HEK293T (cell line): ENCODE results near the gene TMEM79.

Experiments
- CTCF ChIA-PET: fragments of 350-600 bp; formaldehyde crosslinking; extraction: SDS; loops from one replicate; lab custom pipeline; 2021; ENCODE audit warnings: antibody characterized with exemption, inconsistent platforms; lab: Yijun Ruan, JAX
- POLR2A ChIA-PET: fragments of 350-600 bp; formaldehyde crosslinking; extraction: SDS; loops from one replicate; lab custom pipeline; 2020; ENCODE audit warnings: antibody characterized with exemption, inconsistent platforms; lab: Yijun Ruan, JAX
- DNase-seq: peaks from one replicate; pipeline ENCODE4 v3.0.0; 2012; ENCODE audit warnings: mixed read lengths; ENCODE audit errors: extremely low spot score
- ARNT ChIP-seq: fragments of 450-650 bp; IDR thresholded peaks from 2 replicates; pipeline ENCODE4 v1.6.1; 2017; ENCODE audit warnings: mild to moderate bottlenecking
- BHLHE40 ChIP-seq: fragments of 450-650 bp; IDR thresholded peaks from 2 replicates; pipeline ENCODE4 v1.6.1; 2016; ENCODE audit warnings: mild to moderate bottlenecking, moderate library complexity, borderline replicate concordance
- CTBP1 ChIP-seq: fragments of 450-650 bp; IDR thresholded peaks from 2 replicates; pipeline ENCODE4 v1.6.1; 2016; ENCODE audit warnings: borderline replicate concordance
- ELF4 ChIP-seq: fragments of 450-650 bp; IDR thresholded peaks from 2 replicates; pipeline ENCODE4 v1.6.1; 2017; ENCODE audit warnings: antibody characterized with exemption
- FOXA1 ChIP-seq: fragments of 450-650 bp; IDR thresholded peaks from 2 replicates; pipeline ENCODE4 v1.6.1; 2016; ENCODE audit warnings: mild to moderate bottlenecking
- FOXK2 ChIP-seq: fragments of 450-650 bp; IDR thresholded peaks from 2 replicates; pipeline ENCODE4 v1.6.1; 2016; ENCODE audit warnings: mild to moderate bottlenecking
- FOXM1 ChIP-seq: fragments of 450-650 bp; IDR thresholded peaks from 2 replicates; pipeline ENCODE4 v1.6.1; 2017; ENCODE audit warnings: mild to moderate bottlenecking, borderline replicate concordance
- HDGF ChIP-seq: fragments of 450-650 bp; IDR thresholded peaks from 2 replicates; pipeline ENCODE4 v1.6.1; 2017; ENCODE audit warnings: antibody characterized with exemption, borderline replicate concordance
- L3MBTL2 ChIP-seq: fragments of 450-650 bp; conservative IDR thresholded peaks from 2 replicates; pipeline ENCODE4 v1.6.1; 2016; ENCODE audit warnings: mild to moderate bottlenecking
- LEF1 ChIP-seq: fragments of 450-650 bp; IDR thresholded peaks from 2 replicates; pipeline ENCODE4 v1.6.1; 2017; ENCODE audit warnings: mild to moderate bottlenecking, borderline replicate concordance
- NFRKB ChIP-seq: fragments of 450-650 bp; IDR thresholded peaks from 2 replicates; pipeline ENCODE4 v1.6.1; 2016; ENCODE audit warnings: mild to moderate bottlenecking, moderate library complexity
- SP1 ChIP-seq: fragments of 450-650 bp; IDR thresholded peaks from 2 replicates; pipeline ENCODE4 v1.6.1; 2017
- SUZ12 ChIP-seq: fragments of 450-650 bp; IDR thresholded peaks from 2 replicates; pipeline ENCODE4 v1.6.1; 2016; ENCODE audit warnings: mild to moderate bottlenecking
- TARDBP ChIP-seq: fragments of 450-650 bp; IDR thresholded peaks from 2 replicates; pipeline ENCODE4 v1.6.1; 2016
- ZNF384 ChIP-seq: fragments of 450-650 bp; IDR thresholded peaks from 2 replicates; pipeline ENCODE4 v1.6.1; 2016
- TF ChIP-seq, protein P1 (sequence below): fragments of 450-650 bp; IDR thresholded peaks from 2 replicates; pipeline ENCODE4 v1.6.1; 2016

TMEM79 gene

DNA sequence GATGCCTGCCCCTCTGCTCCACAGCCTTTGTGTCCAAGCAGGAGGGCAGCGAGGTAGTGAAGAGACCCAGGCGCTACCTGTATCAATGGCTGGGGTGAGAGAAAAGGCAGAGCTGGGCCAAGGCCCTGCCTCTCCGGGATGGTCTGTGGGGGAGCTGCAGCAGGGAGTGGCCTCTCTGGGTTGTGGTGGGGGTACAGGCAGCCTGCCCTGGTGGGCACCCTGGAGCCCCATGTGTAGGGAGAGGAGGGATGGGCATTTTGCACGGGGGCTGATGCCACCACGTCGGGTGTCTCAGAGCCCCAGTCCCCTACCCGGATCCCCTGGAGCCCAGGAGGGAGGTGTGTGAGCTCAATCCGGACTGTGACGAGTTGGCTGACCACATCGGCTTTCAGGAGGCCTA lies 41.4 kb upstream of the TMEM79 start:
- ChIA-PET CTCF (no interaction called here), POLR2A (interaction anchor here (1.4 kb wide), 1 partner anchor 9 kb away, joined by 5 read pairs; no protein-coding TSS in a partner anchor)
- DNase-seq, result no peak
- TF ChIP-seq ZNF384 (no peak), BHLHE40 (no peak), FOXA1 (no peak), NFRKB (no peak)
- TF ChIP-seq, protein P1, sequence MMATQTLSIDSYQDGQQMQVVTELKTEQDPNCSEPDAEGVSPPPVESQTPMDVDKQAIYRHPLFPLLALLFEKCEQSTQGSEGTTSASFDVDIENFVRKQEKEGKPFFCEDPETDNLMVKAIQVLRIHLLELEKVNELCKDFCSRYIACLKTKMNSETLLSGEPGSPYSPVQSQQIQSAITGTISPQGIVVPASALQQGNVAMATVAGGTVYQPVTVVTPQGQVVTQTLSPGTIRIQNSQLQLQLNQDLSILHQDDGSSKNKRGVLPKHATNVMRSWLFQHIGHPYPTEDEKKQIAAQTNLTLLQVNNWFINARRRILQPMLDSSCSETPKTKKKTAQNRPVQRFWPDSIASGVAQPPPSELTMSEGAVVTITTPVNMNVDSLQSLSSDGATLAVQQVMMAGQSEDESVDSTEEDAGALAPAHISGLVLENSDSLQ, result no peak

DNA sequence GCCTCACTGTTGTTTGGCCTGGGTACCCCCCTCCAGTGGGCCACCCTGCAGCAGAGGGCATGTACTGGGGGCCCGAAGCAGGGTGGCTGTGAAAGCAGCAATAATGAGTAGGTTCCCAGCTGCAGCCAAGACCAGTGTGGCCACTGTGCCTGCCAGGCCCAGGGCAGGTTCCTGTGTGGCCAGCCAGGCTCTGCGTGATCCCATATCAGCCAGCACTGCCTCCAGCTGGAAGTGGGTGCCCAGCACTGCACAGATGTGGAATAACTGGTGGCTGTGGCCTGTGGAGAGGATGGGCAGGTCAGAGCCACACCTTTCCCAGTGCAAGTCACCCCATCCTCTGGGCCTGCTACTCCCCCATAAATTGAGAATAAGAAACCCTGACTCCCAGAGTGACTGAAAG lies 40.0 kb upstream of the TMEM79 start:
- ChIA-PET CTCF (interaction anchor here (0.6 kb wide), 1 partner anchor 31 kb away, joined by 5 read pairs; the partner anchor contains the start of gene PMF1), POLR2A (no interaction called here)
- no peak for TF ChIP-seq ARNT
- TF ChIP-seq SP1, result no peak
- TF ChIP-seq LEF1, result no peak
- no peak for TF ChIP-seq FOXM1
- no peak for TF ChIP-seq SUZ12
- TF ChIP-seq, protein P1, result no peak
- TF ChIP-seq FOXA1, result no peak
- no peak for TF ChIP-seq HDGF
- no peak for TF ChIP-seq BHLHE40
- no peak for TF ChIP-seq FOXK2
- no peak for DNase-seq

GRCh38 chr1:156244712-156245111 lies 39.4 kb upstream of the TMEM79 start:
- TF ChIP-seq CTBP1, result no peak
- ChIA-PET POLR2A (no interaction called here), CTCF (interaction anchor here (0.6 kb wide), 1 partner anchor 32 kb away, joined by 5 read pairs; the partner anchor contains the start of gene PMF1)
- no peak for DNase-seq

DNA sequence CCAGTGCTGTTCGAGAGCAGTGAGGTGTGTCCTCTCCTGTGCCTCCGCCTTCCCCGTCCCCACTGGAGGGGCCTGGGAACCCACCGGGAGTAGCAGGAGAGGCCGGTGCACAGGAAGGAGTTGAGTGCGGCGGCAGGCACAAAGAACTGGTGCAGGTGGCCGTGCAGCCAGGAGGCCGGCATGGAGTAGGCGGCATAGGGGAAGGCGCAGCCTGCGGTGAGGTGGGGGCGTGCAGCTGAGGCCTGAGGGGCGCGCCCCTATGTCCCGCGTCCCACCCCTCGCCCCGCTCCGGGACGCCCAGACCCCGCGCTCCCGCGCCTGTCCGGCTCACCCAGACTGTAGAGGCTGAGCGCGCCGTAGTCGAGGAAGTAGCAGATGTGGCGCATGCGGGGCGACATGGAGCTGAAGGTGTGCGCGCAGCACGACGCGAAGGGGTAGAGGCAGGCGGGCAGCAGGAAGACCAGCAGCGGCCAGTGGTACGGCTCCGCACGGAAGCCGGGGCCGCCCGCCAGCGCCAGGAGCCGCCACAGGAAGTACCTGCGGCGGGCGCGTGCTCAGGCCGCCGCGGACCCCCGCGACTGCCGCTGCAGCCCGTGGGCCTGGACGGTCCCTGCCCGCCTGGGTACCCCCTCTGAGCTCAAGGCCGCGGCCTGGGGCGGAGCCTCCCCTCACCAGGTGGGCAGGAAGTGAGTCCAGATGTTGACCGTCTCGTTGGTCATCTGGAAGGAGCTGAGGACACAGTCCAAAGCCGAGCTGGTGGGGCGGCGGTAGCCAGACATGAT lies 38.5 kb upstream of the TMEM79 start:
- no peak for TF ChIP-seq NFRKB
- no peak for TF ChIP-seq ZNF384
- TF ChIP-seq FOXM1, result no peak
- TF ChIP-seq FOXA1, result no peak
- no peak for TF ChIP-seq SP1
- no peak for TF ChIP-seq TARDBP
- no peak for TF ChIP-seq SUZ12
- no peak for TF ChIP-seq CTBP1
- TF ChIP-seq HDGF, result no peak
- no peak for TF ChIP-seq LEF1
- TF ChIP-seq FOXK2, result no peak
- TF ChIP-seq ARNT, result no peak
- no peak for TF ChIP-seq L3MBTL2
- TF ChIP-seq ELF4, result no peak
- TF ChIP-seq BHLHE40, result no peak
- TF ChIP-seq, protein P1, result no peak
- POLR2A ChIA-PET, result interaction anchor here (1.0 to 1.2 kb wide), 3 partner anchors 22 to 37 kb away, joined by 3 to 5 read pairs (median 4); partner anchors contain the start of gene SMG5
- DNase-seq, result no peak
- CTCF ChIA-PET, result interaction anchor here (1.9 kb wide), 1 partner anchor 21 kb away, joined by 7 read pairs; no protein-coding TSS in a partner anchor

- no peak for TF ChIP-seq SP1
- TF ChIP-seq FOXM1, result no peak
- TF ChIP-seq ARNT, result no peak
- TF ChIP-seq LEF1, result no peak
- TF ChIP-seq ELF4, result no peak
- no peak for TF ChIP-seq SUZ12
- no peak for TF ChIP-seq FOXK2
- no peak for TF ChIP-seq ZNF384
- TF ChIP-seq, protein P1, result no peak
- no peak for TF ChIP-seq FOXA1
- no peak for TF ChIP-seq HDGF
- TF ChIP-seq CTBP1, result no peak
- no peak for TF ChIP-seq NFRKB
- no peak for TF ChIP-seq L3MBTL2
- TF ChIP-seq TARDBP, result no peak
- TF ChIP-seq BHLHE40, result no peak
- CTCF ChIA-PET, result interaction anchor here (1.9 kb wide), 1 partner anchor 21 kb away, joined by 7 read pairs; no protein-coding TSS in a partner anchor
- DNase-seq, result no peak
- POLR2A ChIA-PET, result interaction anchor here (1.0 to 1.2 kb wide), 3 partner anchors 22 to 36 kb away, joined by 3 to 5 read pairs (median 4); partner anchors contain the start of gene SMG5
These were observed 37.8 kb upstream of the TMEM79 start for GRCh38 chr1:156246241-156246780.
